Breast epithelium (tissue), 3 donors: Measurements from ENCODE around the gene DNAAF8.

ENCODE experiments used
- CTCF ChIP-seq, 3 donors: fragments of 450-650 bp; IDR thresholded peaks; one replicate each; pipeline ENCODE4 v1.5.1; 2016 to 2017; ENCODE audit warnings: antibody characterized with exemption in 3 of 3, mild to moderate bottlenecking in 3 of 3, moderate library complexity in 3 of 3
- POLR2A ChIP-seq: fragments of 450-650 bp; IDR thresholded peaks from one replicate; pipeline ENCODE4 v1.6.1; 2016; ENCODE audit warnings: antibody characterized with exemption, mild to moderate bottlenecking, moderate library complexity
- POLR2AphosphoS5 ChIP-seq, 3 donors: sonication (generic); formaldehyde crosslinking; IDR thresholded peaks; one replicate each; pipeline ENCODE4 v1.6.1; 2017; ENCODE audit warnings: antibody characterized with exemption in 3 of 3

GRCh38 chr16:4736546-4736945, 2.2 kb downstream of the DNAAF8 start:
- no peak for TF ChIP-seq CTCF (IDR thresholded peaks at IDR 0.05)
- no peak for TF ChIP-seq POLR2AphosphoS5 (IDR thresholded peaks at IDR 0.05)
- no peak for TF ChIP-seq POLR2A
